K562 (cell line): ENCODE data around the gene RO60. TPM values are rescaled to one million over a fixed set of nuclear protein-coding genes. Genes with fewer than 3 reads are reported as not detected.
A peak's percentile ranks its signal among the peaks of the same experiment; 100 is the strongest.

Experiments
- ARID4B ChIP-seq: sonication (generic); formaldehyde crosslinking; IDR thresholded peaks from 2 replicates; pipeline ENCODE4 v1.8.0; 2022; ENCODE audit warnings: mild to moderate bottlenecking, missing genetic modification reagents
- BCOR ChIP-seq: fragments of 450-650 bp; IDR thresholded peaks from 2 replicates; pipeline ENCODE4 v1.6.1; 2016
- CREM ChIP-seq: IDR thresholded peaks from 2 replicates; pipeline ENCODE4 v1.6.1; 2014; ENCODE audit warnings: antibody characterized with exemption, low read depth
- GABPB2 ChIP-seq: fragments of 250-450 bp; sonication (Bioruptor Pico); conservative IDR thresholded peaks from 2 replicates; pipeline ENCODE4 v1.5.1; 2021; ENCODE audit warnings: mild to moderate bottlenecking
- HCFC1 ChIP-seq: IDR thresholded peaks from 2 replicates; pipeline ENCODE4 v1.6.1; 2012; ENCODE audit warnings: low read depth, low read length, improper control_type of control experiment
- ID3 ChIP-seq, 2 experiments: fragments of 250-450 bp in 1 of 2; fragments of 450-650 bp in 1 of 2; sonication (Bioruptor Pico) in 1 of 2; IDR thresholded peaks; 2 replicates each; pipeline versions ENCODE4 v1.6.1 to v1.8.0; 2016 to 2021; ENCODE audit warnings: mild to moderate bottlenecking in 2 of 2, moderate library complexity in 2 of 2, missing compliant biosample characterization in 1 of 2, missing genetic modification characterization in 1 of 2
- KDM2B ChIP-seq: fragments of 250-450 bp; sonication (Bioruptor Pico); IDR thresholded peaks from 2 replicates; pipeline ENCODE4 v1.8.0; 2021; ENCODE audit warnings: mild to moderate bottlenecking, moderate library complexity
- KHSRP ChIP-seq: fragments of 450-650 bp; IDR thresholded peaks from 2 replicates; pipeline ENCODE4 v1.6.1; 2017
- MAFK ChIP-seq: IDR thresholded peaks from 2 replicates; pipeline ENCODE4 v1.6.1; 2011; ENCODE audit warnings: low read length, improper control_type of control experiment
- MTA2 ChIP-seq: fragments of 450-650 bp; IDR thresholded peaks from 2 replicates; pipeline ENCODE4 v1.6.1; 2016; ENCODE audit warnings: low read depth
- NCOA4 ChIP-seq: fragments of 450-650 bp; IDR thresholded peaks from 2 replicates; pipeline ENCODE4 v1.6.1; 2018; ENCODE audit warnings: mild to moderate bottlenecking; ENCODE audit not compliant: partially characterized antibody
- PTBP1 ChIP-seq: fragments of 200-400 bp; formaldehyde crosslinking; IDR thresholded peaks from 2 replicates; pipeline ENCODE4 v1.6.1; 2017; ENCODE audit warnings: low read depth, low read length
- RUNX1 ChIP-seq: sonication (generic); IDR thresholded peaks from 2 replicates; pipeline ENCODE4 v1.6.1; 2016; ENCODE audit warnings: antibody characterized with exemption, low read depth
- SIRT6 ChIP-seq: IDR thresholded peaks from one replicate; pipeline ENCODE4 v1.6.1; 2012; ENCODE audit warnings: low read depth, mild to moderate bottlenecking, control low read depth, inconsistent platforms, low read length, moderate library complexity
- SMARCB1 ChIP-seq: IDR thresholded peaks from 2 replicates; pipeline ENCODE4 v1.6.1; 2011; ENCODE audit warnings: improper control_type of control experiment, low read depth; ENCODE audit not compliant: insufficient read length
- TCF7L2 ChIP-seq: fragments of 150-350 bp; IDR thresholded peaks from 2 replicates; pipeline ENCODE4 v1.6.1; 2016; ENCODE audit warnings: low read depth, mild to moderate bottlenecking, low read length, moderate library complexity
- TEAD2 ChIP-seq: fragments of 450-650 bp; IDR thresholded peaks from 2 replicates; pipeline ENCODE4 v1.6.1; 2016; ENCODE audit warnings: missing genetic modification characterization, control low read depth, missing compliant biosample characterization
- ZFP1 ChIP-seq: fragments of 450-650 bp; formaldehyde crosslinking; IDR thresholded peaks from 2 replicates; pipeline ENCODE4 v1.4.0; 2020; ENCODE audit warnings: mild to moderate bottlenecking, mixed read lengths
- ZHX1 ChIP-seq: fragments of 150-350 bp; conservative IDR thresholded peaks from 2 replicates; pipeline ENCODE4 v1.6.1; 2014; ENCODE audit warnings: low read length
- ZNF239 ChIP-seq: fragments of 250-450 bp; sonication (Bioruptor Pico); IDR thresholded peaks from 2 replicates; pipeline ENCODE4 v1.4.0; 2020; ENCODE audit warnings: mild to moderate bottlenecking
- ZNF354B ChIP-seq: fragments of 250-450 bp; sonication (Bioruptor Pico); IDR thresholded peaks from 2 replicates; pipeline ENCODE4 v1.4.0; 2020
- ZNF551 ChIP-seq: fragments of 250-450 bp; sonication (Bioruptor Pico); IDR thresholded peaks from 2 replicates; pipeline ENCODE4 v1.5.0; 2021; ENCODE audit warnings: mild to moderate bottlenecking, moderate library complexity
- ZNF561 ChIP-seq: fragments of 450-650 bp; formaldehyde crosslinking; conservative IDR thresholded peaks from 2 replicates; pipeline ENCODE4 v1.4.0; 2020; ENCODE audit warnings: mild to moderate bottlenecking, moderate library complexity
- polyA plus RNA-seq, 8 experiments: library from polyadenylated mRNA; depleted of rRNA in 4 of 8; stranded (reverse) in 5 of 8; unstranded in 3 of 8; fragments of >200 nt; fragmentation: Nextera tagmentation in 2 of 8; fragmentation: Illumina TruSeq in 1 of 8; extraction: Ambion mirVana in 2 of 8; extraction: Trizol in 1 of 8; gene quantifications; 2 replicates each; pipeline versions ENCODE4 v1.2.1 to v1.2.3, GENCODE V29; 2011 to 2014; ENCODE audit warnings: inconsistent platforms in 1 of 8, missing spikeins in 1 of 8
- total RNA-seq, 7 experiments: library from RNA; depleted of rRNA in 6 of 7; stranded (reverse); fragments of >200 nt in 6 of 7; fragmentation: Illumina TruSeq in 2 of 7; extraction: Trizol in 2 of 7; gene quantifications; 2 replicates each; pipeline versions ENCODE4 v1.2.1 to v1.2.3, GENCODE V29; 2011 to 2021; ENCODE audit warnings: low replicate concordance in 1 of 7

RO60 gene
- total and polyA plus RNA-seq, 9 of the 15 experiments (the other 6 are each of a cell fraction or from before 2014, with no cell fraction given) = 24.9 to 187 (median 101) TPM

- TF ChIP-seq ZHX1 (no peak), MTA2 (no peak), SIRT6 (no peak), KDM2B (CRISPR knock-in tag) (no peak), ZNF551 (no peak), MAFK (peak; percentile 17; the same call in 1 of the 2 replicates), GABPB2 (no peak), BCOR (peak; percentile 47; the same call in 1 of the 2 replicates), TEAD2 (tag) (no peak), HCFC1 (peak; percentile 92), ZNF239 (CRISPR knock-in tag) (peak; percentile 19; the same call in 1 of the 2 replicates), ZFP1 (no peak), KHSRP (no peak), ZNF561 (CRISPR knock-in tag) (no peak), NCOA4 (no peak), ZNF354B (CRISPR knock-in tag) (no peak), PTBP1 (0 out of 2 replicates have a peak, but pooled peaks have one; percentile 65), RUNX1 (0 out of 2 replicates have a peak, but pooled peaks have one; percentile 61), SMARCB1 (no peak), ID3 (CRISPR knock-in tag; IDR thresholded peaks at IDR 0.05) (no peak), ID3 (tag; IDR thresholded peaks at IDR 0.05) (no peak), TCF7L2 (no peak), CREM (peak; percentile 99), ARID4B (CRISPR knock-in tag) (peak; percentile 92)
Measured at GRCh38 chr1:193059282-193060114, at the start of gene RO60, which contains the start of gene UCHL5 (continued).
